ENCODE results near the gene METTL25. TPM values are rescaled to one million over a fixed set of nuclear protein-coding genes. Genes with fewer than 3 reads are reported as not detected.

METTL25 gene
- total RNA-seq, 1 experiment from 2014 or later, result 11.6 TPM

DNA sequence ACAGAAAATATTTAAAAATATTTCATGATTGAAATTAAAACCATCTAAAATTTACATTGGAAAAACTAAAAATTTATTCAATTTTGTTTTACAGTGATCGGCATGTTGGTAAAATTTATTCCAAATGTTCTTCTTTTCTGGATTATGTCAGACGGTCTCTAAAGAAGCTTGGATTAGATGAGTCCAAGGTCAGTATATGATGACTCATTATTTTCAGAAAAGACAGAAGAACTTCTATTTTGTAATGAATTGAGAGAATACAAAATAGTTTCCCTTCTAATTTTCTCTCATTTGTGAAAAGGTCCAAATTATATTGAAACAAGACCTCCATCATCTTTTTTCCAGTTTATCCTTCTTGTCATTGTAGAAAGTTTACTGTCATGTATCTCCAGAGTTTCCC lies 98.3 kb downstream of the METTL25 start:
- Histone ChIP-seq H3K23me2 (ENCODE audit: insufficient read length, low read depth, low read length, poor library complexity, severe bottlenecking) (no peaks in the 10 kb centered on the region), H3K9me3 (ENCODE audit: control insufficient read depth, low read depth, low read length) (no peaks in the 10 kb centered on the region), H3K4ac (ENCODE audit: low read depth, low read length) (no peak overlapping the region), H3K18ac (ENCODE audit: insufficient read length, low read depth, low read length) (no peak overlapping the region), H3K56ac (ENCODE audit: insufficient read length, low read depth, low read length) (no peak overlapping the region), H4K20me1 (ENCODE audit: control insufficient read depth, insufficient read depth, insufficient read length) (no peaks in the 10 kb centered on the region), H3K79me1 (ENCODE audit: insufficient read depth, low read depth, low read length, poor library complexity, severe bottlenecking) (no peaks in the 10 kb centered on the region), H3K4me1 (ENCODE audit: insufficient read depth, low read length) (no peaks in the 10 kb centered on the region), H3K27ac (ENCODE audit: insufficient read length, low read depth, low read length) (no peak overlapping the region), H3T11ph (ENCODE audit: low read length) (no peak overlapping the region), H4K8ac (replicated peaks; ENCODE audit: insufficient read length, low read depth, low read length) (no peak overlapping the region), H3K27me3 (ENCODE audit: insufficient read depth, low read length) (no peaks in the 10 kb centered on the region), H2BK15ac (ENCODE audit: low read depth, low read length) (no peak overlapping the region), H4K5ac (ENCODE audit: insufficient read length, low read depth, low read length) (no peak overlapping the region), H3K23ac (ENCODE audit: insufficient read length, low read depth, low read length) (no peak overlapping the region), H3K14ac (ENCODE audit: insufficient read depth, low read length) (no peak overlapping the region), H2BK5ac (ENCODE audit: insufficient read length, low read length) (no peak overlapping the region), H2AFZ (ENCODE audit: low read length) (no peak overlapping the region), H2AK5ac (ENCODE audit: insufficient read length, low read length) (no peak overlapping the region), H3K4me2 (ENCODE audit: insufficient read depth, insufficient read length, low read length) (no peak overlapping the region), H3K79me2 (ENCODE audit: insufficient read depth, low read length) (no peaks in the 10 kb centered on the region), H2BK20ac (ENCODE audit: low read depth, low read length, poor library complexity, severe bottlenecking) (no peak overlapping the region), H3K9ac (ENCODE audit: extremely low read depth, insufficient read length, low read length) (no peak overlapping the region), H2BK120ac (ENCODE audit: low read depth, low read length, poor library complexity, severe bottlenecking) (no peak overlapping the region), H2BK12ac (ENCODE audit: insufficient read length, low read depth, low read length) (no peak overlapping the region), H4K91ac (ENCODE audit: insufficient read length, low read depth, low read length) (no peak overlapping the region)
- no peak for DNase-seq
- H3K36me3 Mint-ChIP-seq (ENCODE audit: insufficient read depth in 1 of 3, low read depth in 3 of 3), result no peaks in the 10 kb centered on the region
- TF ChIP-seq, protein P1, sequence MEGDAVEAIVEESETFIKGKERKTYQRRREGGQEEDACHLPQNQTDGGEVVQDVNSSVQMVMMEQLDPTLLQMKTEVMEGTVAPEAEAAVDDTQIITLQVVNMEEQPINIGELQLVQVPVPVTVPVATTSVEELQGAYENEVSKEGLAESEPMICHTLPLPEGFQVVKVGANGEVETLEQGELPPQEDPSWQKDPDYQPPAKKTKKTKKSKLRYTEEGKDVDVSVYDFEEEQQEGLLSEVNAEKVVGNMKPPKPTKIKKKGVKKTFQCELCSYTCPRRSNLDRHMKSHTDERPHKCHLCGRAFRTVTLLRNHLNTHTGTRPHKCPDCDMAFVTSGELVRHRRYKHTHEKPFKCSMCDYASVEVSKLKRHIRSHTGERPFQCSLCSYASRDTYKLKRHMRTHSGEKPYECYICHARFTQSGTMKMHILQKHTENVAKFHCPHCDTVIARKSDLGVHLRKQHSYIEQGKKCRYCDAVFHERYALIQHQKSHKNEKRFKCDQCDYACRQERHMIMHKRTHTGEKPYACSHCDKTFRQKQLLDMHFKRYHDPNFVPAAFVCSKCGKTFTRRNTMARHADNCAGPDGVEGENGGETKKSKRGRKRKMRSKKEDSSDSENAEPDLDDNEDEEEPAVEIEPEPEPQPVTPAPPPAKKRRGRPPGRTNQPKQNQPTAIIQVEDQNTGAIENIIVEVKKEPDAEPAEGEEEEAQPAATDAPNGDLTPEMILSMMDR (conservative IDR thresholded peaks at IDR 0.05), result no peak
- H3K4me3 Mint-ChIP-seq, result no peak overlapping the region
- H3K9me3 Mint-ChIP-seq, result no peaks in the 10 kb centered on the region
- no peaks in the 10 kb centered on the region for H3K4me1 Mint-ChIP-seq
- H3K27me3 Mint-ChIP-seq (ENCODE audit: low read depth), result no peaks in the 10 kb centered on the region
- WGBS (ENCODE audit: extremely low coverage, insufficient read length, low lambda C conversion rate), result no CpG with 5 or more reads among the region's 2 CpGs
- H3K27ac Mint-ChIP-seq, result no peak overlapping the region
